Hindlimb muscle (tissue), 1 donor: ENCODE data around the gene MOV10. TPM values are rescaled to one million over a fixed set of nuclear protein-coding genes. Genes with fewer than 3 reads are reported as not detected.

Experiments used
- DNase-seq: peaks from one replicate; pipeline ENCODE4 v3.0.0-alpha.2; 2013
- polyA plus RNA-seq: library from polyadenylated mRNA; unstranded; fragments of 120-200 nt; gene quantifications from one replicate; pipeline ENCODE4 v1.2.1, GENCODE V29; 2013; ENCODE audit not compliant: insufficient read length

The MOV10 gene
- polyA plus RNA-seq, 1 donor = 58.2 TPM

DNA sequence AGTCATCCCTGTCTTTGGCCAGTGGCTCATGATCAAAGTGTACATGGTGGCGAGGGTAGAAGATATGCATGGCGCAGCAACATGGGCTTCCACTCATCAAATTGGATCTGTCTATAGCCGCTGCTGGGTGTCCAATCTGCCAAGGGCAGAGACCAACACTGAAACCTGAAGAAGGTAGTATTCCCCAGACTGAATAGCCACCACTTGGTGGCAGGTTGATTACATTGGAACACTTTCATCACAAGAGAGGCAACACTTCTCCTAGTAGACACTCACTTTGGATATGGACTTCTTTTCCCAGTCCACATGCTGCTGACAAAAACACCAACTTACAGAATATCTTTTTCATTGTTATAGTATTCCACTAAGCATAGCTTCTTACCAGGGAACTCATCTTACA is 63.1 kb downstream of the MOV10 start:
- DNase-seq = no peak

DNA sequence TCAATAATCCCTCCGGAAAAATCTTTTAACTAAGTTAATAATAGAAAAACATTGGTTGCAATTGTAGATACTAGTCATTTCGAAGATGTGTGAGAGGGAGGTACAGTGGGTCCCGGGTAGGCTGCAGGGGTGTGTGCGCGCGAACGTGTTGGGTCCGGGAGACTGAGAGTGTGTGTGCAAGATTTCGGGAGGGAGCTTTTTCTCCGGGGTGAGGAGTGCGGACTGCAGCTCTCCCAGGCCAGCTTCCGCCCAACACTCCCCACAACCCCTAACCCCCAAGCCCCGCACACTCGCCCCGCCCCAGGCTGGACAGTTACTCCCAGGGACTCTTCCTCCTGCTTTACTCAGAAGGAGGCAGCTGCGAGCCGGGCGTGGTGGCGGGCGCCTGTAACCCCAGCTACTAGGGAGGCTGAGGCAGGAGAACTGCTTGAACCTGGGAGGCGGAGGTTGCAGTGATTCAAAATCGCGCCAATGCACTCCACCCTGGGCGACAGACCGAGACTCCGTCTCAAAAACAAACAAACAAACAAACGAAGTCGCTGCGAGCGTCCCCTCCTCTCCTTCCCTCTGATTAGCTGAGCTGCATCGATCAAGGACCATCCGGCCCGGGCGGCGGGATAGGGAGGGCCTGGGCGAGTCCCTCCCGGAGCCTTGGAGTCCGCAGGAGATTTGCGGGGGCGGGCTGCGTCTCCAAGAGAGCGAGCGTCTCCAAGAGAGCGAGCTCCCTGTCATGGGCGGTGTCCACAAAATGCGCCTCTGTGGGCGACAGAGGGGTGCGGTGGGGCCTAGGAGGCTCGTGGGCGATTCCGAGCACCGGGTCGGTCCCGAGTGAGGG is 68.9 kb downstream of the MOV10 start:
- no peak for DNase-seq

DNA sequence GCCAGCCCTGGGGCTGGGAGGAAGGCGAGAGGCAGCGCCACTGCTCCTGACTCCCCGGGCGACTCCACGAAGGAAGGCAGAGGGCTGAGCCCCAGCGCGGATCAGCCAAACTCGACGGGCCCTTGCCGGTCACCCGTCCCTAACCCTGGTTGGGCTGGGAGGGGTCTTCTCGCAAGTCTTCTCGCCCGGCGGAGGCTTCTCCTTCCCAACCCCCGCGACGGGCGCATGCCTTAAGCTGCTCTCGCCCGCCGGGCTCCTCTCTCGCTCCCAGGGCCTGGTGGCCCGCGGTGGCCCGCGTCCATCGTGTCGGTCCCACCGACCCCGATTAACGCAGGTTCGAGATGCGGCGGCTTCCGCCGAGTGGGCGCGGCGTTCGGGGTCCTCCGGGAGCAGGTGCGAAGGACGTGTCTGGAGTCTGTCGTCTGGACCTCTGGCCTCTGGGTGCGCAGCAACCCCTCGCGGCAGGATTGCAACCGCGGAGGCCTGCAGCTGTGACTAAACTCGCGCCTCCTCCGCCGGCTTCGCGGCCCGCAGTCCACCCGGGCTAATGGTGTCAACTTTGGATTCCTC is 69.6 kb downstream of the MOV10 start:
- peak; percentile 51 for DNase-seq

DNA sequence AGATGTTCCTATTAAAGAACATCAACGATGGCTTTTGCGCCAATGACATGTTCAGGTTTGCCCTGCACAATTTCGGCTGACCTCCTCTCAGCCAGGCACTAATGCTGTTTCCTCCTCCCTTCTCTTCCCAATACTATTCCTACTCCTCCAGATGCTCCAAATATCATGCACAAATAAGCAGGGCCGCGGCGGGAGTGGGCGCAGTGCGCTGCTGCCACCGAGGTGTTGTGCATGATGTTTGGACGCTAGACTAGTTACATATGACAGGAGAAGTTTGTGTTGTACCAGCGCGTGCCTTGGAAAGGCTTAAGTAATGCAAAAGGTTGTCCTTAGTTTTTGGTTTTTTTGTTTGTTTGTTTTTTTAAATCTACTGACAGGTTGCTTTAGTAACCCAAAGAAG is 73.9 kb downstream of the MOV10 start:
- no peak for DNase-seq

Other genes with a start within 250 kb of the MOV10 start
- 4.0 TPM for gene WNT2B, start 165.7 kb upstream of the MOV10 start, polyA plus RNA-seq
- 20.6 TPM for gene ST7L, start 55.5 kb upstream of the MOV10 start, polyA plus RNA-seq
- gene CAPZA1, start 54.8 kb upstream of the MOV10 start, polyA plus RNA-seq = 67.6 TPM
- gene RHOC, start 32.5 kb downstream of the MOV10 start, polyA plus RNA-seq = 293 TPM
- 3.8 TPM for gene PPM1J, start 40.7 kb downstream of the MOV10 start, polyA plus RNA-seq